ENCODE data around the gene DOCK6. TPM values are rescaled to one million over a fixed set of nuclear protein-coding genes. Genes with fewer than 3 reads are reported as not detected.

DOCK6 gene
- total and polyA plus RNA-seq, 2 experiments from 2014 or later = 17.4 to 36.8 TPM

DNA sequence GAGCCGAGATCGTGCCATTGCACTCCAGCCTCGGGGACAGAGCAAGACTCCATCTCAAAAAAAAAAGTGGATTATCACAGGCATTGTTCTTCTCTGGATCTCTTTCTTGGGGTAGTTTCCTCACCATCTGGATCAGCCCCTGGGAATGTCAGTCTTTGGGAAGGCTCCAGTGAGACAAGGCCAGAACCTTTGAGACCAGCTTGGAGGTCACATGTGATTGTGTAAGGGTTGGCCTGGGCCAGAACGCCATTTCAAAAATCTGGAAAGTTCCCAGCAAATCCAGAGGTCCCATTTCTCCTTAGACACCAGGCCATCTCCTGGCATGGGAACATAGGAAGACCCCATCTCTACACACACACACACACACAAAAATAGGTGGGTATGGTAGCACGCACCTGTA is 37.2 kb downstream of the DOCK6 start:
- no peak overlapping the region for H2AFZ ChIP-seq
- H3K9me2 ChIP-seq (replicated peaks; ENCODE audit: insufficient read depth) = no peaks in the 10 kb centered on the region
- H3K4me3 ChIP-seq = no peak overlapping the region
- no peak for TF ChIP-seq EZH2 (IDR thresholded peaks at IDR 0.05; ENCODE audit: borderline replicate concordance)
- no peak overlapping the region for H3K4me2 ChIP-seq
- 97% methylated on average over 5 of the region's 5 CpGs for WGBS (ENCODE audit: low lambda C conversion rate, missing lambda C conversion rate)
- H4K20me1 ChIP-seq (ENCODE audit: insufficient read depth, poor library complexity, severe bottlenecking) = no peaks in the 10 kb centered on the region
- H3K27ac ChIP-seq = no peak overlapping the region
- H3K4me1 ChIP-seq (ENCODE audit: insufficient read depth) = no peaks in the 10 kb centered on the region
- H3K79me2 ChIP-seq = no peaks in the 10 kb centered on the region
- no peak for DNase-seq (ENCODE audit: low spot score)
- H3K27me3 ChIP-seq = no peaks in the 10 kb centered on the region
- H3K36me3 ChIP-seq (replicated peaks; ENCODE audit: insufficient read depth, low read depth) = peaks cover 3% of the 10 kb centered on the region
- H3K9me3 ChIP-seq (ENCODE audit: low read depth) = no peaks in the 10 kb centered on the region

DNA sequence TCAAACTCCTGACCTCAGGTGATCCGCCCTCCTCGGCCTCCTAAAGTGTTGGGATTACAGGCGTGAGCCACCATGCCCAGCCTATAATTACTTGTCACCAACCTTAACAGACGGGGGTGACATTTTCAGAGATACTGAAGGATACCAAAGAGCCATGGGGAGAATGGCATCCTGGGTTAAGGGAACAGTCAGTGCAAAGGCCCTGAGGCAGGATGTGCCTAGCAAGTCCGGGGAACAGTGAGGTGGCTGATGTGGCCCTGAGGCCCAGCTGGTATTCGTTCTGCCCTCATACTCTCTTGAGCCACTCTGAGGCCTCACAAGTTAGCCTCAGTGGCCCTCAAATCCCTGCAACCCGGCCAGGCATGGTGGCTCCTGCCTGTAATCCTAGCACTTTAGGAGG is 37.9 kb downstream of the DOCK6 start:
- TF ChIP-seq, protein P1, sequence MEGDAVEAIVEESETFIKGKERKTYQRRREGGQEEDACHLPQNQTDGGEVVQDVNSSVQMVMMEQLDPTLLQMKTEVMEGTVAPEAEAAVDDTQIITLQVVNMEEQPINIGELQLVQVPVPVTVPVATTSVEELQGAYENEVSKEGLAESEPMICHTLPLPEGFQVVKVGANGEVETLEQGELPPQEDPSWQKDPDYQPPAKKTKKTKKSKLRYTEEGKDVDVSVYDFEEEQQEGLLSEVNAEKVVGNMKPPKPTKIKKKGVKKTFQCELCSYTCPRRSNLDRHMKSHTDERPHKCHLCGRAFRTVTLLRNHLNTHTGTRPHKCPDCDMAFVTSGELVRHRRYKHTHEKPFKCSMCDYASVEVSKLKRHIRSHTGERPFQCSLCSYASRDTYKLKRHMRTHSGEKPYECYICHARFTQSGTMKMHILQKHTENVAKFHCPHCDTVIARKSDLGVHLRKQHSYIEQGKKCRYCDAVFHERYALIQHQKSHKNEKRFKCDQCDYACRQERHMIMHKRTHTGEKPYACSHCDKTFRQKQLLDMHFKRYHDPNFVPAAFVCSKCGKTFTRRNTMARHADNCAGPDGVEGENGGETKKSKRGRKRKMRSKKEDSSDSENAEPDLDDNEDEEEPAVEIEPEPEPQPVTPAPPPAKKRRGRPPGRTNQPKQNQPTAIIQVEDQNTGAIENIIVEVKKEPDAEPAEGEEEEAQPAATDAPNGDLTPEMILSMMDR (IDR thresholded peaks at IDR 0.05; ENCODE audit: poor library complexity) = no peak
- TF ChIP-seq EZH2 (IDR thresholded peaks at IDR 0.05; ENCODE audit: borderline replicate concordance) (no peak), EZH2phosphoT487 (IDR thresholded peaks at IDR 0.05; ENCODE audit: low read depth, severe bottlenecking, unreplicated experiment) (no peak)
- Histone ChIP-seq H3K4me3 (no peak overlapping the region), H3K4me2 (no peak overlapping the region), H3K9me2 (replicated peaks; ENCODE audit: insufficient read depth) (no peaks in the 10 kb centered on the region), H4K20me1 (ENCODE audit: insufficient read depth, poor library complexity, severe bottlenecking) (no peaks in the 10 kb centered on the region), H3K4me1 (ENCODE audit: insufficient read depth) (no peaks in the 10 kb centered on the region), H3K9me3 (ENCODE audit: low read depth) (no peaks in the 10 kb centered on the region), H3K36me3 (replicated peaks; ENCODE audit: insufficient read depth, low read depth) (peaks cover 3% of the 10 kb centered on the region), H2AFZ (no peak overlapping the region), H3K79me2 (no peaks in the 10 kb centered on the region), H3K27me3 (no peaks in the 10 kb centered on the region), H3K27ac (no peak overlapping the region)
- 92% methylated on average over 7 of the region's 7 CpGs for WGBS (ENCODE audit: low lambda C conversion rate, missing lambda C conversion rate)
- no peak for DNase-seq (ENCODE audit: low spot score)

DNA sequence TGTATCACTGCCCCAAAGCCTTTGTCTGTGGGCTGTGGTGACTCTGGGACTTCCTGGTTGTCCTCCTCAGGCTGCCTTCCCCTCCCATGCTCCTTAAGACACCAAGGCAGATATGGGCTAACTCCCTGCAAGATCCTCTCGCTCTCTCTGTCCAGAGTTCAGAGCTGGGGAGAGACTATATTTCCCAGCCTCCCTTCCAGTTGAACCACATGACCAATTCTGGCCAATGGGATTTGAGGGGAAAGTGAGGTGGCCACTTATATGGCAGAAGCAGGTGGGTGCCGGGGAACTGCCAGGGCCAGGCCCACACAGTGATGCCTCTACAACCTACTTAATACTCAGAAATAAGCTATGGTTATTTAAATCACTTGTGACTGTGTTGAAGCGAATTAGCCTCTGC is 39.1 kb downstream of the DOCK6 start:
- no peak for DNase-seq (ENCODE audit: low spot score)
- Histone ChIP-seq H3K4me1 (ENCODE audit: insufficient read depth) (no peaks in the 10 kb centered on the region), H3K27ac (no peak overlapping the region), H3K4me2 (no peak overlapping the region), H3K79me2 (no peaks in the 10 kb centered on the region), H2AFZ (no peak overlapping the region), H3K36me3 (replicated peaks; ENCODE audit: insufficient read depth, low read depth) (peaks cover 3% of the 10 kb centered on the region), H3K4me3 (no peak overlapping the region), H4K20me1 (ENCODE audit: insufficient read depth, poor library complexity, severe bottlenecking) (no peaks in the 10 kb centered on the region), H3K9me3 (ENCODE audit: low read depth) (no peaks in the 10 kb centered on the region), H3K27me3 (no peaks in the 10 kb centered on the region), H3K9me2 (replicated peaks; ENCODE audit: insufficient read depth) (no peaks in the 10 kb centered on the region)
- TF ChIP-seq EZH2 (IDR thresholded peaks at IDR 0.05; ENCODE audit: borderline replicate concordance) (no peak), EZH2phosphoT487 (IDR thresholded peaks at IDR 0.05; ENCODE audit: low read depth, severe bottlenecking, unreplicated experiment) (no peak)
- TF ChIP-seq, protein P1 (IDR thresholded peaks at IDR 0.05; ENCODE audit: poor library complexity) = no peak
- WGBS (ENCODE audit: low lambda C conversion rate, missing lambda C conversion rate) = 97% methylated on average over 3 of the region's 3 CpGs

DNA sequence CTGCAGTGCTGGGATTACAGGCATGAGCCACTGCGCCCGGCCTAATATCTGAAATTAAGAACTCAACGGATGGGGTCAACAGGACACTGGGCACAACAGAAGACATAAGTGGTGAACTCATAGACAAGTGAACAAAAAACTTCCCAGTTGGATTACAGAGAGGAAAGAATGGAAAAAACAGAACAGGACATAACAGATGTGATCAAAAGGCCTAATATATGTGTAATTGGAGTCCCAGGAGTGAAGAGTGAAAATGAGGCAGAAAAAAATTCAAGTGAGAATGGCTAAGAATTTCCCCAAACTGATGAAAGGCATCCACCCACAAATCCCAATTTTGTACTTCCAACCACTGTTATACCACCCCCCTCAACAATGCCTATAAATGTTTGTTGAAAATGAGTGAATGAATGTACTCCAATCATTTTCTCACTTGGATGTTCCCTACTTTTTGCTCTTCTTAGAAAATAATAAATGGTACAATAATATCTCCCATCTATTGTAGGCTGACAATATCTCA is 41.2 kb downstream of the DOCK6 start:
- peaks cover 3% of the 10 kb centered on the region for H3K36me3 ChIP-seq (replicated peaks; ENCODE audit: insufficient read depth, low read depth)
- WGBS (ENCODE audit: low lambda C conversion rate, missing lambda C conversion rate) = 97% methylated on average over 3 of the region's 3 CpGs
- H3K9me2 ChIP-seq (replicated peaks; ENCODE audit: insufficient read depth) = no peaks in the 10 kb centered on the region
- H3K4me1 ChIP-seq (ENCODE audit: insufficient read depth) = no peaks in the 10 kb centered on the region
- H3K9me3 ChIP-seq (ENCODE audit: low read depth) = no peaks in the 10 kb centered on the region
- no peak overlapping the region for H2AFZ ChIP-seq
- no peak overlapping the region for H3K4me2 ChIP-seq
- no peaks in the 10 kb centered on the region for H4K20me1 ChIP-seq (ENCODE audit: insufficient read depth, poor library complexity, severe bottlenecking)
- no peaks in the 10 kb centered on the region for H3K79me2 ChIP-seq
- no peak overlapping the region for H3K27ac ChIP-seq
- DNase-seq (ENCODE audit: low spot score) = no peak
- TF ChIP-seq EZH2phosphoT487 (IDR thresholded peaks at IDR 0.05; ENCODE audit: low read depth, severe bottlenecking, unreplicated experiment) (no peak), EZH2 (IDR thresholded peaks at IDR 0.05; ENCODE audit: borderline replicate concordance) (no peak)
- TF ChIP-seq, protein P1 (IDR thresholded peaks at IDR 0.05; ENCODE audit: poor library complexity) = no peak
- no peak overlapping the region for H3K4me3 ChIP-seq
- H3K27me3 ChIP-seq = no peaks in the 10 kb centered on the region

All from hepatocyte (in vitro differentiated cells).